ENCODE data around the gene APOBEC4.

GRCh38 chr1:183674886-183675285 lies 21.8 kb upstream of the APOBEC4 start:
- TF ChIP-seq CTCF (conservative IDR thresholded peaks at IDR 0.05 in 1 of 2, IDR thresholded peaks at IDR 0.05 in 1 of 2; ENCODE audit: extremely low read depth in 1 of 2, insufficient read depth in 1 of 2, low read depth in 1 of 2, low read length in 2 of 2) = no peak
- no peak for TF ChIP-seq EZH2 (IDR thresholded peaks at IDR 0.05; ENCODE audit: borderline replicate concordance, low read length)

Measured in mammary epithelial cell (primary cell).